ENCODE results near the gene DMRT1.

The DMRT1 gene

GRCh38 chr9:795869-796268 is 45.6 kb upstream of the DMRT1 start:
- no peaks in the 10 kb centered on the region for H3K27me3 ChIP-seq (replicated peaks; ENCODE audit: insufficient read depth, low read length)
- no peaks in the 10 kb centered on the region for H3F3A ChIP-seq (ENCODE audit: insufficient read depth, low read length)
- H3K9me2 ChIP-seq (replicated peaks; ENCODE audit: insufficient read depth, low read length), result no peaks in the 10 kb centered on the region
- H3K36me3 ChIP-seq (replicated peaks; ENCODE audit: insufficient read depth, low read length), result no peaks in the 10 kb centered on the region
- H3K4me1 ChIP-seq (ENCODE audit: low read length), result no peaks in the 10 kb centered on the region
- H3K4me3 ChIP-seq (ENCODE audit: low read length), result no peak overlapping the region
- H4K20me1 ChIP-seq (ENCODE audit: insufficient read depth, low read length), result no peaks in the 10 kb centered on the region
- TF ChIP-seq EZH2 (optimal IDR thresholded peaks at IDR 0.05; ENCODE audit: low read depth, low read length) (no peak), EZH2phosphoT487 (IDR thresholded peaks at IDR 0.05; ENCODE audit: low read length) (no peak), CTCF (IDR thresholded peaks at IDR 0.05; ENCODE audit: low read length) (no peak)
- no peak overlapping the region for H2AFZ ChIP-seq (ENCODE audit: low read length)
- no peak for DNase-seq
- no peaks in the 10 kb centered on the region for H3K9me3 ChIP-seq (replicated peaks; ENCODE audit: insufficient read depth, low read length)
- no peak overlapping the region for H3K4me2 ChIP-seq (ENCODE audit: low read depth, low read length)
- H3K79me2 ChIP-seq (ENCODE audit: low read length), result no peaks in the 10 kb centered on the region
- no peak overlapping the region for H3K27ac ChIP-seq (ENCODE audit: low read length)
- no peak overlapping the region for H3K9ac ChIP-seq (ENCODE audit: low read length)

- Histone ChIP-seq H3K4me1 (ENCODE audit: low read length) (no peaks in the 10 kb centered on the region), H3K79me2 (ENCODE audit: low read length) (no peaks in the 10 kb centered on the region), H4K20me1 (ENCODE audit: insufficient read depth, low read length) (no peaks in the 10 kb centered on the region), H3K4me2 (ENCODE audit: low read depth, low read length) (no peak overlapping the region), H3K9me3 (replicated peaks; ENCODE audit: insufficient read depth, low read length) (no peaks in the 10 kb centered on the region), H2AFZ (ENCODE audit: low read length) (no peak overlapping the region), H3K9me2 (replicated peaks; ENCODE audit: insufficient read depth, low read length) (no peaks in the 10 kb centered on the region), H3K4me3 (ENCODE audit: low read length) (no peak overlapping the region), H3K36me3 (replicated peaks; ENCODE audit: insufficient read depth, low read length) (no peaks in the 10 kb centered on the region), H3K27ac (ENCODE audit: low read length) (no peak overlapping the region), H3K27me3 (replicated peaks; ENCODE audit: insufficient read depth, low read length) (no peaks in the 10 kb centered on the region), H3K9ac (ENCODE audit: low read length) (no peak overlapping the region), H3F3A (ENCODE audit: insufficient read depth, low read length) (no peaks in the 10 kb centered on the region)
- TF ChIP-seq EZH2 (optimal IDR thresholded peaks at IDR 0.05; ENCODE audit: low read depth, low read length) (no peak), EZH2phosphoT487 (IDR thresholded peaks at IDR 0.05; ENCODE audit: low read length) (no peak), CTCF (IDR thresholded peaks at IDR 0.05; ENCODE audit: low read length) (no peak)
- no peak for DNase-seq
Observed at GRCh38 chr9:800591-801150, 40.8 kb upstream of the DMRT1 start.

- H3K4me1 ChIP-seq (ENCODE audit: low read length), result no peaks in the 10 kb centered on the region
- DNase-seq, result no peak
- no peaks in the 10 kb centered on the region for H3K79me2 ChIP-seq (ENCODE audit: low read length)
- H2AFZ ChIP-seq (ENCODE audit: low read length), result no peak overlapping the region
- H3K4me2 ChIP-seq (ENCODE audit: low read depth, low read length), result no peak overlapping the region
- no peaks in the 10 kb centered on the region for H3F3A ChIP-seq (ENCODE audit: insufficient read depth, low read length)
- H3K9ac ChIP-seq (ENCODE audit: low read length), result no peak overlapping the region
- H3K4me3 ChIP-seq (ENCODE audit: low read length), result no peak overlapping the region
- no peak overlapping the region for H3K27ac ChIP-seq (ENCODE audit: low read length)
- H3K36me3 ChIP-seq (replicated peaks; ENCODE audit: insufficient read depth, low read length), result no peaks in the 10 kb centered on the region
- no peak for TF ChIP-seq EZH2phosphoT487 (IDR thresholded peaks at IDR 0.05; ENCODE audit: low read length)
- no peak for TF ChIP-seq CTCF (IDR thresholded peaks at IDR 0.05; ENCODE audit: low read length)
- TF ChIP-seq EZH2 (optimal IDR thresholded peaks at IDR 0.05; ENCODE audit: low read depth, low read length), result no peak
- H3K27me3 ChIP-seq (replicated peaks; ENCODE audit: insufficient read depth, low read length), result no peaks in the 10 kb centered on the region
- no peaks in the 10 kb centered on the region for H3K9me2 ChIP-seq (replicated peaks; ENCODE audit: insufficient read depth, low read length)
- no peaks in the 10 kb centered on the region for H4K20me1 ChIP-seq (ENCODE audit: insufficient read depth, low read length)
- H3K9me3 ChIP-seq (replicated peaks; ENCODE audit: insufficient read depth, low read length), result no peaks in the 10 kb centered on the region
Observed at GRCh38 chr9:801399-802071, 40.0 kb upstream of the DMRT1 start.

All from MM.1S (cell line).